Karpas-422 (cell line): ENCODE measurements around the gene DUSP1. TPM values are rescaled to one million over a fixed set of nuclear protein-coding genes. Genes with fewer than 3 reads are reported as not detected.

Source experiments
- DNase-seq: peaks from one replicate; pipeline ENCODE4 v3.0.0-alpha.2; 2015
- H2AFZ ChIP-seq: fragments of 200-600 bp; sonication (generic); 2 replicates; pipeline ENCODE4 v1.6.1; 2014; ENCODE audit warnings: antibody characterized with exemption, low read length, mixed read lengths
- H3K27ac ChIP-seq: fragments of 200-600 bp; sonication (generic); 2 replicates; pipeline ENCODE4 v1.5.1; 2014; ENCODE audit warnings: mild to moderate bottlenecking, low read length, moderate library complexity
- H3K27me3 ChIP-seq: fragments of 200-600 bp; sonication (generic); 2 replicates; pipeline ENCODE4 v1.6.1; 2014; ENCODE audit warnings: low read length, mixed read lengths
- H3K36me3 ChIP-seq: fragments of 200-600 bp; sonication (generic); 2 replicates; pipeline ENCODE4 v1.6.1; 2014; ENCODE audit warnings: low read length, mixed read lengths; ENCODE audit not compliant: insufficient read depth
- H3K4me1 ChIP-seq: fragments of 200-600 bp; sonication (generic); 2 replicates; pipeline ENCODE4 v1.6.1; 2014; ENCODE audit warnings: mild to moderate bottlenecking, low read length, mixed read lengths
- H3K4me2 ChIP-seq: fragments of 200-600 bp; sonication (generic); 2 replicates; pipeline ENCODE4 v1.6.1; 2014; ENCODE audit warnings: low read length, low read depth, mild to moderate bottlenecking; ENCODE audit not compliant: poor library complexity, severe bottlenecking
- H3K4me3 ChIP-seq: fragments of 200-600 bp; sonication (generic); 2 replicates; pipeline ENCODE4 v1.5.1; 2014; ENCODE audit warnings: mild to moderate bottlenecking, antibody characterized with exemption, low read length, mixed read lengths
- H3K79me2 ChIP-seq: fragments of 200-600 bp; sonication (generic); 2 replicates; pipeline ENCODE4 v1.6.1; 2014; ENCODE audit warnings: mild to moderate bottlenecking, low read length, mixed read lengths
- H3K9ac ChIP-seq: fragments of 200-600 bp; sonication (generic); 2 replicates; pipeline ENCODE4 v1.6.0; 2014; ENCODE audit warnings: low read length
- H3K9me2 ChIP-seq: fragments of 200-600 bp; sonication (generic), shearing (Covaris generic); replicated peaks from 2 replicates; pipeline ENCODE4 v1.6.0; 2014; ENCODE audit warnings: mild to moderate bottlenecking, low read length, moderate library complexity; ENCODE audit not compliant: insufficient read depth
- H3K9me3 ChIP-seq: fragments of 300-700, 200-600 bp; sonication (generic); 2 replicates; pipeline ENCODE4 v1.6.1; 2014; ENCODE audit warnings: low read length, mixed read lengths
- H4K20me1 ChIP-seq: fragments of 200-600 bp; sonication (generic); 2 replicates; pipeline ENCODE4 v1.6.1; 2014; ENCODE audit warnings: mild to moderate bottlenecking, antibody characterized with exemption, low read length, low read depth; ENCODE audit not compliant: insufficient read depth
- total RNA-seq: library from RNA; depleted of rRNA; stranded (reverse); fragments of >200 nt; shearing (Covaris generic); gene quantifications from 2 replicates; pipeline ENCODE4 v1.2.3, GENCODE V29; 2014; ENCODE audit warnings: low replicate concordance

DUSP1 gene
- total RNA-seq, 1 experiment from 2014 or later, result 10.5 TPM

DNA sequence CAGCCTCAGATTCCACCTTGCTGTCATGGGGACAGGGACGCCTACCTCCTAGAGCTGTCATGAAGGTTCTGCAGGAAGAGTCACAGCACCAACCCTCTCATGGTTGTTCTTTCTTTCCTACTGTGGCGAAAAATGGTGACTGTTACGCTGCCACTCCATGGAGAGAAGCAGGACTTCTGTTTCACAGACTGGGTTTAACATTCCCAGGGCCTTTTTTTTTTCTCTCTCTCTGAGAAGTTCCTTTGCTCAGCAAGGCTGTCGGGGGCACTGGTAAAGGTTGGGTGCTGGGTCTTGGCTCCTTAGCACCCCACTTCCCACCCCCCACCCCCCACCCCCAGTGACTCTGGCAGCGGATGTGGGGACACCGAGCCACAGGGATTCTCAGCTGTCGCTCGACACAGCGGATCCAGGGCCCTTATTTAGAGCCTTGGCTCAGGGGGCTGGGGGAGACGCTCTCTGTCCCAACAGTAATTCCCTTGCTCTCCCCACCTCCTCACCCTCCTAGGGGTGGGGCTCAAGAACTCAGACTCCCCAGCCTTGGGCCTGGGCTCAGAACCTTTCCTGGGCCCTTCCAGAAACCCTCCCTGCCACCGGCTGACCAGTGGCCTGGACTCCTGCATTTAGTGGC is 34.4 kb downstream of the DUSP1 start:
- no peaks in the 10 kb centered on the region for H3K9me2 ChIP-seq
- H3K79me2 ChIP-seq, result no peaks in the 10 kb centered on the region
- no peak overlapping the region for H3K4me3 ChIP-seq
- no peaks in the 10 kb centered on the region for H3K9me3 ChIP-seq
- no peak overlapping the region for H2AFZ ChIP-seq
- H3K27me3 ChIP-seq, result no peaks in the 10 kb centered on the region
- no peak overlapping the region for H3K9ac ChIP-seq
- H3K4me1 ChIP-seq, result no peaks in the 10 kb centered on the region
- DNase-seq, result no peak
- H3K36me3 ChIP-seq, result no peaks in the 10 kb centered on the region
- no peaks in the 10 kb centered on the region for H4K20me1 ChIP-seq
- H3K27ac ChIP-seq, result no peak overlapping the region
- no peak overlapping the region for H3K4me2 ChIP-seq

DNA sequence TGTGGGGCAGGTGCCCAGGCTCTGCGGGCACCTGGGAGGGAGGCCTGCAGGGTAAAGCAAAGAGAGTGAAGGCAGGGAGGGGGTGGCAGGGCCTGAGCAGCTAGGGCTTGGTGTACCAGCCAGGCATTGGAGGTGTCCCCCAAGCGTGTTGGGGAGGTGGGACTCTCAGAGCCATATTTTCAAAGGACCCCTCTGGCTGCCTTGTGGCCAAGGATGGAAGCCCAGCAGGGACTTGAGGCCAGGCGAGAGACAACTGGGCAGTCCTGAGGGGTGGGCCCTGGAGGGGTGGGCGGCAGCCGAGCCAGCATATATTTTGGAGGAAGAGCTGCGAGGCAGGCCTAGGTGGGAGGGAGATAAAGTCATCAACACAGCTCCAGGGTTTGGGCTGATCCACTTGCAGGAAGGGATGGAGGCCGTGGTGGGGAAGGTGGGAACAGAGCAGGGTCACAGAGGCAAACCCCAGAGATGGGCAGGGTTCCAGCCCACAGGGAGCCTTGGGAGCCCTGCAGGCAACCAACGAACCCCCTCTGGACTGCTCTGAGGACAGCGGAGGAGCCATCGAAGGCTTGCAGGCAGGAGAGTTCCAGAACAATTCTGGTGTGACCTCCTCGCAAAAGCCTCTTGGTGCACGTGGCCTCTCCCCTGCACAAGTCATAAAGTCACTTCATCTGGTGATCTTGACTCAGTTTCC is 35.7 kb downstream of the DUSP1 start:
- Histone ChIP-seq H3K79me2 (no peaks in the 10 kb centered on the region), H4K20me1 (no peaks in the 10 kb centered on the region), H3K27me3 (no peaks in the 10 kb centered on the region), H3K4me1 (no peaks in the 10 kb centered on the region), H3K27ac (no peak overlapping the region), H2AFZ (no peak overlapping the region), H3K36me3 (no peaks in the 10 kb centered on the region), H3K9me2 (no peaks in the 10 kb centered on the region), H3K4me2 (no peak overlapping the region), H3K9me3 (no peaks in the 10 kb centered on the region), H3K9ac (no peak overlapping the region), H3K4me3 (no peak overlapping the region)
- DNase-seq, result no peak

DNA sequence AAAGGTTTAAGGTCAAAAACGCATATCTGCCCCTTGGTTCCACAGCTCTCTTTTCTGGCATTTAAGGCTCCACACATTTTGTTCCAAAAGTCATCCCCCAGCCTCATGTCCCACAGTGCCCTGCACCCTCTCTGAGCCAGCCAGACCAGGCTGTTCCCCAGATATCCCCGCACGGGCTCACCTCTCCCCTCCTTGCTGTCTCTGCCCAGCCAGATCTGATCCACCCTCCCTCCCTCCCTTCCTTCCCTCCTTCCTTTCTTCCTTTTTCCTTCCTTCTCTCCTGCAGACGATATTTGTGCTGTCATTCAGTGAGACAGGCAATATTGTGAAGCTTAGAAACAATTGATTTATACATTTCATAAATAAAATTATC is 37.0 kb downstream of the DUSP1 start:
- no peak overlapping the region for H3K4me2 ChIP-seq
- no peaks in the 10 kb centered on the region for H3K9me3 ChIP-seq
- no peaks in the 10 kb centered on the region for H4K20me1 ChIP-seq
- H3K36me3 ChIP-seq, result no peaks in the 10 kb centered on the region
- no peak overlapping the region for H3K9ac ChIP-seq
- no peaks in the 10 kb centered on the region for H3K79me2 ChIP-seq
- H3K9me2 ChIP-seq, result no peaks in the 10 kb centered on the region
- H3K27me3 ChIP-seq, result no peaks in the 10 kb centered on the region
- no peak overlapping the region for H3K4me3 ChIP-seq
- no peak overlapping the region for H2AFZ ChIP-seq
- no peak for DNase-seq
- H3K4me1 ChIP-seq, result no peaks in the 10 kb centered on the region
- no peak overlapping the region for H3K27ac ChIP-seq

DNA sequence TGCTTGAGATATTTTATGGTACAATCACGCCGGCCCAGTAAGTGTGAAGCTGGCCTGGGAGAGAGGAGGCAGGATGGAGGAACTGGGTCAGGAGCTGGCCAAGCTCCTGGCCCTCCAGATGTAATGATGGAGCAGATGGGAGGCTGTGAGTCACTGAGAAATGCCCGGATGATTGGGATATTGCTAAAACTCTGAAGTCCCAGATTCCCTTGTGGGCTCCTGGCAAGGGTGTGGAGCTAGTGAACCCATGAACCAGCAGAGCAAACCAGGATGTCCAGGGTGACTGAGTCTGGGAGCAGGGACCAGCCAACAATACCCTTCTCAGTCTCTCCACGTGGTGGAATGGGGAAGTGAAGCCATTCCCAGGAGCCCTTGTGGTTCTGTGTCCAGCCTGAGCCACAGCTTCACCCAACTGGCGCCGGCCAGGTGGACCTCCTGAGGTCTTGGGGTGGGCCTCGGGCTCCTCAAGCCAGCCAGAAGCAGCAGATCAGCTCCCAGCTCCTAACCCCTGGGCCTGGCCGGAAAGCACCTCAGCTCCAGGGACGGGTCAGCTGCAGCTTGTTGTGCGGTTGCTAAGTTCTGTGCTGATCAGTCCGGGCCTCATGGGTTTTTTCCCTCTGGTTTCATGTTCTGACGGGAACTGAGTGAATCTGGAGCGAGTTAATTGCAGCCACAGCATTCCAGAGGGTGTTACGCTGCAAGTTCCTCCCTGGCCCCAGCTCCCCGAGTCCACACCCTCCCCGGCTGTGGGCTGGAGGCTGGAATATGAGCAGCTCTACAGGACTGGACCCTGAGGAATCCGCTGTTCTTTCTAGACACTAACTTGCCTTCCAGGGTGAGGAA is 37.6 kb downstream of the DUSP1 start:
- no peak overlapping the region for H3K27ac ChIP-seq
- no peak overlapping the region for H3K4me2 ChIP-seq
- H4K20me1 ChIP-seq, result no peaks in the 10 kb centered on the region
- H3K79me2 ChIP-seq, result no peaks in the 10 kb centered on the region
- H3K4me1 ChIP-seq, result no peaks in the 10 kb centered on the region
- H3K27me3 ChIP-seq, result no peaks in the 10 kb centered on the region
- H3K9me3 ChIP-seq, result no peaks in the 10 kb centered on the region
- no peaks in the 10 kb centered on the region for H3K9me2 ChIP-seq
- no peak overlapping the region for H2AFZ ChIP-seq
- H3K4me3 ChIP-seq, result no peak overlapping the region
- no peak overlapping the region for H3K9ac ChIP-seq
- no peaks in the 10 kb centered on the region for H3K36me3 ChIP-seq
- no peak for DNase-seq

DNA sequence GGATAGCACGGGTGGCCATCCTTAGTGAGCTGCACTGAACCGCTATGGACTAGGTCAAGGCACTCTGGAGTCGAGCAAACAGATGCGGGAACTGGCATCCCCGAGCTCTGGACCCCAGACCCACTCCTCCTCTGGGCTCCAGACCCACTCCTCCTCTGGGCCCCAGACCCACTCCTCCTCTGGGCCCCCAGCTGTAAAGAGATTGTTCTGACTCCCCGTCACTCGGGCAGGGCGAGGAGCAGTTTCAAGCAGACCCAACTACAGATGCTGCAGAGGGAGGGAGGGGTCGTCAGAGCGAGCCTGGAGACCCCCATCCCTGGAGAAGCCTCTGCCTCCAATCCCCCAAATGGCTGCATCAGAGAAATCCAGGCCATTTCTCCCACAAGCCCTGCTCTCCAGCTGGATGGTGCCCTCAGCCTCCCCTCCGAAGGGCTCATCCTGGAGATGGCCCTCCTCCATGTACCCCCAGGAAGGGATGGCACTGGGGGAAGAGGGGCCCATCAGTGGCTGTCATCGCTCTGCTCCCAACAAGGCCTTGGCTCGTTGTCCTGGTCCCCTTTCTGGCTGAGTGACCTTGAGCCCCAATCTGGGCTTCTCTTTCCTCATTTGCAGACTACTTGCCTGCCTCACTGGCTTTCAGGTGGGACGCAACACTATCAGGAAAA is 38.7 kb downstream of the DUSP1 start:
- no peaks in the 10 kb centered on the region for H3K36me3 ChIP-seq
- H3K27me3 ChIP-seq, result no peaks in the 10 kb centered on the region
- H3K79me2 ChIP-seq, result no peaks in the 10 kb centered on the region
- no peak overlapping the region for H3K4me3 ChIP-seq
- no peak overlapping the region for H3K9ac ChIP-seq
- H3K9me2 ChIP-seq, result no peaks in the 10 kb centered on the region
- DNase-seq, result no peak
- H2AFZ ChIP-seq, result no peak overlapping the region
- H3K4me1 ChIP-seq, result no peaks in the 10 kb centered on the region
- no peaks in the 10 kb centered on the region for H4K20me1 ChIP-seq
- H3K4me2 ChIP-seq, result no peak overlapping the region
- H3K9me3 ChIP-seq, result no peaks in the 10 kb centered on the region
- no peak overlapping the region for H3K27ac ChIP-seq

DNA sequence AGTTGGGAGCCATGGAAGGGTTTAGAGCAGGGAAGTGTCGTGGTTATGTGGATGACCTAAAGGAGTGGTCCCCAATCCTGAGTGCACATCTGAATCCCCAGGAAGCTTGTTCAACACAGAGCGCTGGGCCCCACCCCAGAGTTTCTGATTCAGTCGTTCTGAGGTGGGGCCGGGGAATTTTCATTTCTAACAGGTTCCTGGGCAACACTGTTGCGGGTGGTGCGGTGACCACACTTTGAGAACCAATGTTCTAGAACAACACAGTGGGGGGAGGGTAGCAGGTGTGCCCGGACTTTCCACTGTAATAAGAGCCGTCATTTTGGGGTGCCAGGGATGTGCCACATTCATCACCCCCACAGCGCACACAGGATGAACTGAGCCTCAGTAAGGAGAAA is 39.3 kb downstream of the DUSP1 start:
- H2AFZ ChIP-seq, result no peak overlapping the region
- no peak overlapping the region for H3K9ac ChIP-seq

DNA sequence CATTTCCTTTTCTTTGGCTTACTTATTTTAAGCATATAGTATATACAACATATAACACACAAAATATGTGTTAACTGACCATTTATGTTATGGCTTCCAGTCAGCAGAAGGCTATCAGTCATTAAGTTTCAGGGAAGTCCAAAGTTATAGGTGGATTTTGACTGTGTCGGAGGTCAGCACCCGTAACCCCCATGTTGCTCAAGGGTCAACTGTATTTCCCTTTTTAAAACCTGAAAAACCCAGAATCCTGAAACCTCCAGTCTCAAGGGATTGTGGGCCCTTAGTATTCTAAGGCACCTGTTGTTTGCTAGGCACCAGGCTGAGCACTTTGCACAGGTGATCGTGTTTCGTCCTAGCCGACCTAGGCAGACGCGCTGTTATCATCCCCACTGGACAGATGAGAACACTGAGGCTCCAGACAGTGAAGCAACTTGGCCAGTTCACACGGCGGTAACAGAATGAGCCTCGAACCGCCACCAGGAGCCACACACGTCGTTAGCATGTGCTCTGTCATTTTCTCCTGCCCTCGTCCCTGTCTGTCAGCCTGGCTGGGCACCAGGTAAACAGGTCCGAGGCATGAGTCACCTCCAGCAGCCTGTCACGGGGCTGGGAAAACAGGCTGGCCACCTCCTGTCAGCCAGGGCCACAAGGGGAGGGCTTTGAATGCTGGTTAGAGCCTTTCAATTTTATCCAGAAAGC is 39.9 kb downstream of the DUSP1 start:
- H3K9me2 ChIP-seq, result no peaks in the 10 kb centered on the region
- H3K4me2 ChIP-seq, result no peak overlapping the region
- no peaks in the 10 kb centered on the region for H3K9me3 ChIP-seq
- H3K27ac ChIP-seq, result no peak overlapping the region
- H3K36me3 ChIP-seq, result no peaks in the 10 kb centered on the region
- no peaks in the 10 kb centered on the region for H3K4me1 ChIP-seq
- H4K20me1 ChIP-seq, result no peaks in the 10 kb centered on the region
- no peak overlapping the region for H2AFZ ChIP-seq
- no peak overlapping the region for H3K9ac ChIP-seq
- H3K27me3 ChIP-seq, result no peaks in the 10 kb centered on the region
- no peak for DNase-seq
- H3K79me2 ChIP-seq, result no peaks in the 10 kb centered on the region
- no peak overlapping the region for H3K4me3 ChIP-seq

More for the DNA sequence above, 39.3 kb downstream of the DUSP1 start:
- H3K4me2 ChIP-seq, result no peak overlapping the region
- H3K36me3 ChIP-seq, result no peaks in the 10 kb centered on the region
- H3K9me2 ChIP-seq, result no peaks in the 10 kb centered on the region
- H3K27ac ChIP-seq, result no peak overlapping the region
- no peaks in the 10 kb centered on the region for H3K4me1 ChIP-seq
- H3K4me3 ChIP-seq, result no peak overlapping the region
- H4K20me1 ChIP-seq, result no peaks in the 10 kb centered on the region
- H3K79me2 ChIP-seq, result no peaks in the 10 kb centered on the region
- DNase-seq, result no peak
- H3K9me3 ChIP-seq, result no peaks in the 10 kb centered on the region
- H3K27me3 ChIP-seq, result no peaks in the 10 kb centered on the region
